H1 (cell line): ENCODE measurements around the gene CASP9. TPM values are rescaled to one million over a fixed set of nuclear protein-coding genes. Genes with fewer than 3 reads are reported as not detected.

Experiments used
- CTCF ChIA-PET: fragments of 300-600 bp; sonication (Branson Sonifier 250); formaldehyde crosslinking; loops from one replicate; lab custom pipeline; 2021; ENCODE audit not compliant: partially characterized antibody; lab: Charles Lee
- POLR2A ChIA-PET: fragments of 300-600 bp; sonication (Branson Sonifier 250); formaldehyde crosslinking; loops from one replicate; lab custom pipeline; 2021; ENCODE audit warnings: inconsistent platforms; ENCODE audit not compliant: partially characterized antibody; lab: Charles Lee
- DNase-seq, 2 experiments: peaks; one replicate each; pipeline versions ENCODE4 v3.0.0 to v3.0.0-alpha.2; 2010 to 2022; ENCODE audit warnings: low spot score in 2 of 2, low read depth in 1 of 2, mixed read lengths in 1 of 2
- FAIRE-seq: peaks from 2 replicates; lab custom pipeline; 2011; peaks lifted over from hg19 to GRCh38; lab: Jason Lieb, UNC
- H2AFZ ChIP-seq: 2 replicates; pipeline ENCODE4 v1.8.1; 2012; ENCODE audit warnings: low read length, inconsistent platforms
- H2AK5ac ChIP-seq: 2 replicates; pipeline ENCODE4 v1.6.1; 2013; ENCODE audit warnings: low read depth, low read length
- H2BK120ac ChIP-seq: replicated peaks from 2 replicates; pipeline ENCODE3; 2013; ENCODE audit warnings: low read depth, low read length, inconsistent platforms
- H2BK12ac ChIP-seq: 2 replicates; pipeline ENCODE4 v1.6.1; 2013; ENCODE audit warnings: low read depth, low read length
- H2BK15ac ChIP-seq: 2 replicates; pipeline ENCODE4 v1.6.1; 2013; ENCODE audit warnings: low read length
- H2BK20ac ChIP-seq: 2 replicates; pipeline ENCODE4 v1.6.1; 2013; ENCODE audit warnings: low read length
- H2BK5ac ChIP-seq: 2 replicates; pipeline ENCODE4 v1.6.1; 2013; ENCODE audit warnings: low read depth, low read length
- H3K14ac ChIP-seq: 2 replicates; pipeline ENCODE4 v1.6.1; 2013; ENCODE audit warnings: inconsistent platforms; ENCODE audit not compliant: insufficient read length
- H3K18ac ChIP-seq: 2 replicates; pipeline ENCODE4 v1.6.1; 2013; ENCODE audit warnings: low read length; ENCODE audit errors: extremely low read depth
- H3K23ac ChIP-seq: 2 replicates; pipeline ENCODE4 v1.6.1; 2013; ENCODE audit warnings: inconsistent platforms; ENCODE audit not compliant: insufficient read length
- H3K23me2 ChIP-seq: 2 replicates; pipeline ENCODE4 v1.6.1; 2013; ENCODE audit warnings: low read depth, low read length
- H3K27ac ChIP-seq: 2 replicates; pipeline ENCODE4 v1.6.1; 2011; ENCODE audit warnings: low read depth, low read length, inconsistent platforms
- H3K27me3 ChIP-seq, 4 experiments: replicated peaks in 1 of 4; 1 replicate in 1 of 4; 2 replicates in 3 of 4; pipeline versions ENCODE4 v1.6.1 to v1.8.1; 2011 to 2013; ENCODE audit warnings: low read length in 3 of 4, mild to moderate bottlenecking in 3 of 4, inconsistent platforms in 2 of 4, mixed read lengths in 2 of 4, moderate library complexity in 1 of 4; ENCODE audit not compliant: control insufficient read depth in 3 of 4, insufficient read depth in 3 of 4; ENCODE audit errors: extremely low read depth in 1 of 4
- H3K36me3 ChIP-seq, 4 experiments: 2 replicates each; pipeline versions ENCODE4 v1.6.1 to v1.8.1; 2011 to 2013; ENCODE audit warnings: mild to moderate bottlenecking in 4 of 4, low read length in 3 of 4, moderate library complexity in 2 of 4, control low read depth in 1 of 4, inconsistent platforms in 1 of 4; ENCODE audit not compliant: insufficient read depth in 4 of 4, control insufficient read depth in 2 of 4
- H3K4ac ChIP-seq: replicated peaks from 2 replicates; pipeline ENCODE3; 2013; ENCODE audit warnings: low read length, low read depth, mixed read lengths, inconsistent platforms; ENCODE audit not compliant: insufficient read length
- H3K4me1 ChIP-seq, 4 experiments: replicated peaks in 1 of 4; 1 replicate in 1 of 4; 2 replicates in 3 of 4; pipeline versions ENCODE4 v1.6.1 to v1.8.1; 2011 to 2013; ENCODE audit warnings: low read length in 3 of 4, inconsistent platforms in 2 of 4, mixed read lengths in 1 of 4; ENCODE audit not compliant: insufficient read depth in 4 of 4, control insufficient read depth in 3 of 4
- H3K4me2 ChIP-seq, 2 experiments: 2 replicates each; pipeline versions ENCODE4 v1.6.1 to v1.8.1; 2011 to 2013; ENCODE audit warnings: low read depth in 2 of 2, low read length in 2 of 2, control low read depth in 1 of 2, inconsistent platforms in 1 of 2, mild to moderate bottlenecking in 1 of 2; ENCODE audit not compliant: insufficient read depth in 1 of 2
- H3K4me3 ChIP-seq, 4 experiments: fragments of 200-600, 300-600 bp in 1 of 4; sonication (generic), shearing (Covaris generic), sonication (Bioruptor Twin) in 1 of 4; 2 replicates each; pipeline versions ENCODE4 v1.5.1 to v1.8.1; 2011 to 2016; ENCODE audit warnings: low read length in 4 of 4, low read depth in 3 of 4, control low read depth in 2 of 4, inconsistent platforms in 2 of 4, mild to moderate bottlenecking in 2 of 4, mixed read lengths in 1 of 4, moderate library complexity in 1 of 4; ENCODE audit not compliant: insufficient read depth in 2 of 4; ENCODE audit errors: extremely low read depth in 1 of 4
- H3K56ac ChIP-seq: replicated peaks from 2 replicates; pipeline ENCODE3; 2013; ENCODE audit warnings: low read depth, mild to moderate bottlenecking, mixed read lengths, low read length, inconsistent platforms; ENCODE audit not compliant: insufficient read length
- H3K79me1 ChIP-seq: 2 replicates; pipeline ENCODE4 v1.6.1; 2013; ENCODE audit warnings: low read depth, low read length, control low read depth
- H3K79me2 ChIP-seq, 2 experiments: 2 replicates each; pipeline versions ENCODE4 v1.6.1 to v1.8.1; 2012 to 2013; ENCODE audit warnings: low read length in 2 of 2, mild to moderate bottlenecking in 2 of 2, inconsistent platforms in 1 of 2; ENCODE audit not compliant: insufficient read depth in 2 of 2, control insufficient read depth in 1 of 2
- H3K9ac ChIP-seq, 4 experiments: replicated peaks in 1 of 4; 1 replicate in 1 of 4; 2 replicates in 3 of 4; pipeline versions ENCODE4 v1.6.1 to v1.8.1; 2011 to 2013; ENCODE audit warnings: low read depth in 3 of 4, low read length in 3 of 4, control low read depth in 2 of 4, mild to moderate bottlenecking in 2 of 4, moderate library complexity in 2 of 4, inconsistent platforms in 1 of 4; ENCODE audit errors: extremely low read depth in 1 of 4
- H3K9me3 ChIP-seq, 2 experiments: 2 replicates each; pipeline versions ENCODE4 v1.6.1 to v1.8.1; 2012 to 2013; ENCODE audit warnings: mild to moderate bottlenecking in 2 of 2, moderate library complexity in 2 of 2, control low read depth in 1 of 2, inconsistent platforms in 1 of 2, low read depth in 1 of 2, low read length in 1 of 2, mixed read lengths in 1 of 2; ENCODE audit not compliant: insufficient read depth in 2 of 2
- H4K20me1 ChIP-seq, 2 experiments: replicated peaks in 1 of 2; 2 replicates each; pipeline versions ENCODE3 to v1.8.1; 2011 to 2013; ENCODE audit warnings: inconsistent platforms in 2 of 2, low read length in 2 of 2, mild to moderate bottlenecking in 1 of 2; ENCODE audit not compliant: insufficient read depth in 2 of 2, control insufficient read depth in 1 of 2
- H4K5ac ChIP-seq: 2 replicates; pipeline ENCODE4 v1.6.1; 2013; ENCODE audit warnings: low read length, low read depth, mixed read lengths, inconsistent platforms; ENCODE audit not compliant: insufficient read length
- H4K8ac ChIP-seq: 2 replicates; pipeline ENCODE4 v1.8.0; 2013; ENCODE audit warnings: mild to moderate bottlenecking, moderate library complexity, low read length, inconsistent platforms; ENCODE audit not compliant: insufficient read depth; ENCODE audit errors: extremely low read depth
- H4K91ac ChIP-seq: replicated peaks from 2 replicates; pipeline ENCODE3; 2013; ENCODE audit warnings: low read length, mixed read lengths, inconsistent platforms; ENCODE audit not compliant: insufficient read length
- RBBP5 ChIP-seq: IDR thresholded peaks from 2 replicates; pipeline ENCODE4 v1.7.1; 2012; ENCODE audit warnings: low read depth, mild to moderate bottlenecking, inconsistent platforms, low read length, moderate library complexity, borderline replicate concordance
- SIN3A ChIP-seq, 2 experiments: IDR thresholded peaks in 1 of 2; conservative IDR thresholded peaks in 1 of 2; 2 replicates each; pipeline ENCODE4 v1.6.1; 2011 to 2012; ENCODE audit warnings: low read length in 2 of 2, improper control_type of control experiment in 1 of 2, low read depth in 1 of 2, mild to moderate bottlenecking in 1 of 2
- SIRT6 ChIP-seq: IDR thresholded peaks from one replicate; pipeline ENCODE4 v1.7.1; 2012; ENCODE audit warnings: low read length, inconsistent platforms
- SUZ12 ChIP-seq: fragments of 200-600 bp; sonication (generic); IDR thresholded peaks from 2 replicates; pipeline ENCODE4 v1.6.1; 2012; ENCODE audit warnings: mild to moderate bottlenecking, inconsistent platforms, low read length, moderate library complexity, mixed read lengths
- TAF1 ChIP-seq: IDR thresholded peaks from 2 replicates; pipeline ENCODE4 v1.6.1; 2011; ENCODE audit warnings: mild to moderate bottlenecking, low read depth, low read length
- TAF7 ChIP-seq: optimal IDR thresholded peaks from 2 replicates; pipeline ENCODE3; 2011; ENCODE audit warnings: low read depth, mild to moderate bottlenecking, inconsistent platforms, low read length, moderate library complexity, borderline replicate concordance
- WGBS, 2 experiments: shearing (Covaris generic) in 1 of 2; methylation state at CpG; one replicate each; pipeline versions ENCODE4 v1.1.6 to v1.1.7; 2013 to 2015; ENCODE audit warnings: low lambda C conversion rate in 2 of 2, mixed read lengths in 2 of 2, inconsistent platforms in 1 of 2, low coverage in 1 of 2, missing lambda C conversion rate in 1 of 2; ENCODE audit not compliant: insufficient replicate concordance in 2 of 2, insufficient coverage in 1 of 2, insufficient read length in 1 of 2; ENCODE audit errors: extremely low coverage in 1 of 2, missing lambda C conversion rate in 1 of 2; 5-methylcytosine and 5-hydroxymethylcytosine counted together
- long read RNA-seq, 2 experiments: library from RNA in 1 of 2; library from capped mRNA in 1 of 2; stranded (forward); transcript quantifications; one replicate each; pipeline ENCODE4 v2.0.0, GENCODE V29; 2021; ENCODE audit warnings: inconsistent platforms in 1 of 2
- polyA minus RNA-seq, 3 experiments: library from RNA; depleted of rRNA, polyadenylated mRNA; stranded (reverse); fragments of >200 nt; gene quantifications; 1 replicate in 2 of 3; 2 replicates in 1 of 3; pipeline ENCODE4 v1.2.3, GENCODE V29; 2011
- polyA plus RNA-seq, 7 experiments: library from polyadenylated mRNA; depleted of rRNA in 3 of 7; stranded (reverse) in 5 of 7; unstranded in 2 of 7; fragments of >200 nt in 5 of 7; fragments of 200-250 nt in 2 of 7; gene quantifications; 1 replicate in 5 of 7; 2 replicates in 1 of 7; 4 replicates in 1 of 7; pipeline versions ENCODE4 v1.2.1 to v1.2.3, GENCODE V29; 2011 to 2013; ENCODE audit warnings: missing spikeins in 2 of 7, mixed read lengths in 2 of 7
- total RNA-seq: library from RNA; stranded (reverse); fragmentation: NEBNext Ultra II Directional; extraction: Animal tissue kit (Norgen Biotek cat#: 25700); gene quantifications from 2 replicates; pipeline ENCODE4 v1.2.1, GENCODE V29; 2021
- TF ChIP-seq, protein P1 (sequence below), 3 experiments: IDR thresholded peaks; 1 replicate in 2 of 3; 2 replicates in 1 of 3; pipeline versions ENCODE4 v1.5.1 to v1.6.1; 2011; ENCODE audit warnings: low read length in 3 of 3, mild to moderate bottlenecking in 3 of 3, inconsistent platforms in 2 of 3, low read depth in 1 of 3, moderate library complexity in 1 of 3; ENCODE audit not compliant: insufficient read depth in 1 of 3; ENCODE audit errors: control extremely low read depth in 1 of 3

The CASP9 gene
- total RNA-seq (14.8 and 15.2 TPM in 2 replicates), polyA plus RNA-seq (2011; rRNA removed) (32.2 and 36.3 TPM in 2 replicates), polyA minus RNA-seq (2011; rRNA and poly(A)+ RNA removed) (27.1 and 35.0 TPM in 2 replicates)
- 27.8 TPM for polyA plus RNA-seq (2011; cell fraction: cytosol; rRNA removed)
- polyA plus RNA-seq (2011; cell fraction: nucleus; rRNA removed) = 31.7 TPM
- polyA plus RNA-seq (2012, experiment 1 of 2) = 17.4 to 21.0 TPM (median 19.5 TPM) in 4 replicates
- 22.4 TPM for polyA plus RNA-seq (2012, experiment 2 of 2)
- 8.8 TPM for polyA plus RNA-seq (2013, experiment 1 of 2)
- 8.2 TPM for polyA plus RNA-seq (2013, experiment 2 of 2)
- 14.0 TPM for polyA minus RNA-seq (2011; cell fraction: cytosol; rRNA and poly(A)+ RNA removed)
- polyA minus RNA-seq (2011; cell fraction: nucleus; rRNA and poly(A)+ RNA removed) = 12.4 TPM
- long read RNA-seq, experiment 1, partial matches to known transcripts = 0 of 9 reads
- long read RNA-seq, experiment 1, other reads (novel, unspliced or antisense) = 5 of 9 reads
- long read RNA-seq, experiment 2, transcript CASP9-201 (9 exons, 2,019 nt) = minor isoform, 6 of 19 reads
- long read RNA-seq, experiment 2, transcript CASP9-202 (5 exons, 1,621 nt) = major isoform, 9 of 19 reads
- long read RNA-seq, experiment 2, partial matches to known transcripts = 1 of 19 reads
- long read RNA-seq, experiment 2, other reads (novel, unspliced or antisense) = 3 of 19 reads

GRCh38 chr1:15524021-15524282, at the start of gene CASP9:
Gene CASP9, minus strand, starts transcription at chr1:15524215. Its CDS starts 15 bp downstream, at chr1:15524200.
- H3K4me1 ChIP-seq = peaks cover 0 to 8% (median 5%) of the 10 kb centered on the region in 4 experiments; a peak in 4 of 7 replicates
- DNase-seq (no peak), FAIRE-seq (no peak)
- POLR2A ChIA-PET = interaction anchor here (0.7 to 1.1 kb wide), 4 partner anchors 10 to 99 kb away, joined by 3 to 7 read pairs (median 4); no protein-coding TSS in a partner anchor
- no peak within 1 kb of the TSS for H2BK20ac ChIP-seq
- peak within 1 kb of the TSS; percentile 90 for H3K56ac ChIP-seq
- H2AK5ac ChIP-seq = no peak within 1 kb of the TSS
- WGBS, 2 experiments = 1% methylated on average over 21 of the region's 27 CpGs; no CpG with 5 or more reads in 1 of the 2 experiments
- no peak within 1 kb of the TSS for H3K23ac ChIP-seq
- peak within 1 kb of the TSS; percentile 99 for H2BK5ac ChIP-seq
- peak within 1 kb of the TSS; percentile 88; the same call in 1 of the 2 replicates for H2BK15ac ChIP-seq
- peak within 1 kb of the TSS; percentile 73 to 93 for H3K4me2 ChIP-seq
- H3K36me3 ChIP-seq = no peaks in the 10 kb centered on the region
- no peaks in the 10 kb centered on the region for H3K27me3 ChIP-seq
- H4K5ac ChIP-seq = peak within 1 kb of the TSS; percentile 100
- CTCF ChIA-PET = interaction anchor here (0.7 kb wide), 1 partner anchor 25 kb away, joined by 4 read pairs; no protein-coding TSS in a partner anchor
- peaks cover 6% of the 10 kb centered on the region for H3K23me2 ChIP-seq
- H3K9me3 ChIP-seq = no peaks in the 10 kb centered on the region
- peak within 1 kb of the TSS; percentile 81 for H2BK120ac ChIP-seq
- H2BK12ac ChIP-seq = peak within 1 kb of the TSS; percentile 82; the same call in 1 of the 2 replicates
- H3K4me3 ChIP-seq = peak within 1 kb of the TSS; percentile 79 to 90 (median 88)
- peaks cover 0 to 32% of the 10 kb centered on the region in 2 experiments; a peak in 2 of 4 replicates for H3K79me2 ChIP-seq
- H3K27ac ChIP-seq = peak within 1 kb of the TSS; percentile 96; the same call in 1 of the 2 replicates
- H4K8ac ChIP-seq = peak within 1 kb of the TSS; percentile 82; the same call in 1 of the 2 replicates
- no peak within 1 kb of the TSS for H3K14ac ChIP-seq
- H2AFZ ChIP-seq = peak within 1 kb of the TSS; percentile 4; the same call in 1 of the 2 replicates
- peak within 1 kb of the TSS; percentile 66 to 89 (median 81) for H3K9ac ChIP-seq
- H3K79me1 ChIP-seq = no peaks in the 10 kb centered on the region
- H3K4ac ChIP-seq = no peak within 1 kb of the TSS
- peaks cover 0 to 3% of the 10 kb centered on the region in 2 experiments for H4K20me1 ChIP-seq
- peak within 1 kb of the TSS; percentile 98 for H4K91ac ChIP-seq
- peak within 1 kb of the TSS; percentile 99 for H3K18ac ChIP-seq
- TF ChIP-seq TAF7 (peak; percentile 49), SIRT6 (no peak), SUZ12 (no peak), SIN3A (conservative IDR thresholded peaks at IDR 0.05 in 1 of 2, IDR thresholded peaks at IDR 0.05 in 1 of 2; ENCODE audit: low read depth in 1 of 2, low read length in 2 of 2) (0 out of 4 replicates have a peak, but pooled peaks of 1 of the 2 experiments have one; percentile 2), TAF1 (peak; percentile 94), RBBP5 (0 out of 2 replicates have a peak, but pooled peaks have one; percentile 7)
- TF ChIP-seq, protein P1, sequence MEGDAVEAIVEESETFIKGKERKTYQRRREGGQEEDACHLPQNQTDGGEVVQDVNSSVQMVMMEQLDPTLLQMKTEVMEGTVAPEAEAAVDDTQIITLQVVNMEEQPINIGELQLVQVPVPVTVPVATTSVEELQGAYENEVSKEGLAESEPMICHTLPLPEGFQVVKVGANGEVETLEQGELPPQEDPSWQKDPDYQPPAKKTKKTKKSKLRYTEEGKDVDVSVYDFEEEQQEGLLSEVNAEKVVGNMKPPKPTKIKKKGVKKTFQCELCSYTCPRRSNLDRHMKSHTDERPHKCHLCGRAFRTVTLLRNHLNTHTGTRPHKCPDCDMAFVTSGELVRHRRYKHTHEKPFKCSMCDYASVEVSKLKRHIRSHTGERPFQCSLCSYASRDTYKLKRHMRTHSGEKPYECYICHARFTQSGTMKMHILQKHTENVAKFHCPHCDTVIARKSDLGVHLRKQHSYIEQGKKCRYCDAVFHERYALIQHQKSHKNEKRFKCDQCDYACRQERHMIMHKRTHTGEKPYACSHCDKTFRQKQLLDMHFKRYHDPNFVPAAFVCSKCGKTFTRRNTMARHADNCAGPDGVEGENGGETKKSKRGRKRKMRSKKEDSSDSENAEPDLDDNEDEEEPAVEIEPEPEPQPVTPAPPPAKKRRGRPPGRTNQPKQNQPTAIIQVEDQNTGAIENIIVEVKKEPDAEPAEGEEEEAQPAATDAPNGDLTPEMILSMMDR (IDR thresholded peaks at IDR 0.05; ENCODE audit: control extremely low read depth in 1 of 3, insufficient read depth in 1 of 3, low read depth in 1 of 3, low read length in 3 of 3) = no peak
